ENCODE results near the gene MAPK9. TPM values are rescaled to one million over a fixed set of nuclear protein-coding genes. Genes with fewer than 3 reads are reported as not detected.

The MAPK9 gene
- total and polyA plus RNA-seq, 9 of the 15 experiments (the other 6 are each of a cell fraction or from before 2014, with no cell fraction given) = 4.8 to 58.0 (median 29.9) TPM

DNA sequence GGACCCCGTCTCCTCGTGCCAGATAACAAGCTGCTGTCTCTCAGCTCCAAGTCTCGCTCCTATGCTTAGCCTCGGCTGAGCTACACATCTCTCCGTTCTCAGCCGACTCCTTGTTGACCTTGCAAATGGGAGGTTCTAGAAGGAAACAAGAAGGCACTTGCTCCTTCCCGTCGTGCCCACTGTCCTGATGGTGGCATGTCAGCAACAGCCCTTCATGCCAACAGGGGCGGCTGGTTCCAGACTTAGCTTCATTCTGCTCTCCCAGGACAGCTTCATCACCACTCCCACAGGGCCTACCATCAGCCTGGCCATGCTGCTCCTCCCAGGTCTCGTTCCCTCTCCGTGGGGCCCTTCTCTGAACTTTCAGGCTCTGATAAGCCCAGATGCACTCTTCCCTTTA is 69.8 kb downstream of the MAPK9 start (continued):
- TF ChIP-seq, protein P1, sequence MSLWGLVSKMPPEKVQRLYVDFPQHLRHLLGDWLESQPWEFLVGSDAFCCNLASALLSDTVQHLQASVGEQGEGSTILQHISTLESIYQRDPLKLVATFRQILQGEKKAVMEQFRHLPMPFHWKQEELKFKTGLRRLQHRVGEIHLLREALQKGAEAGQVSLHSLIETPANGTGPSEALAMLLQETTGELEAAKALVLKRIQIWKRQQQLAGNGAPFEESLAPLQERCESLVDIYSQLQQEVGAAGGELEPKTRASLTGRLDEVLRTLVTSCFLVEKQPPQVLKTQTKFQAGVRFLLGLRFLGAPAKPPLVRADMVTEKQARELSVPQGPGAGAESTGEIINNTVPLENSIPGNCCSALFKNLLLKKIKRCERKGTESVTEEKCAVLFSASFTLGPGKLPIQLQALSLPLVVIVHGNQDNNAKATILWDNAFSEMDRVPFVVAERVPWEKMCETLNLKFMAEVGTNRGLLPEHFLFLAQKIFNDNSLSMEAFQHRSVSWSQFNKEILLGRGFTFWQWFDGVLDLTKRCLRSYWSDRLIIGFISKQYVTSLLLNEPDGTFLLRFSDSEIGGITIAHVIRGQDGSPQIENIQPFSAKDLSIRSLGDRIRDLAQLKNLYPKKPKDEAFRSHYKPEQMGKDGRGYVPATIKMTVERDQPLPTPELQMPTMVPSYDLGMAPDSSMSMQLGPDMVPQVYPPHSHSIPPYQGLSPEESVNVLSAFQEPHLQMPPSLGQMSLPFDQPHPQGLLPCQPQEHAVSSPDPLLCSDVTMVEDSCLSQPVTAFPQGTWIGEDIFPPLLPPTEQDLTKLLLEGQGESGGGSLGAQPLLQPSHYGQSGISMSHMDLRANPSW (CRISPR knock-in tag; IDR thresholded peaks at IDR 0.05) = no peak
- no peak for TF ChIP-seq SMAD1 (IDR thresholded peaks at IDR 0.05; ENCODE audit: low read depth, low read length, partially characterized antibody)
- TF ChIP-seq, protein P2, sequence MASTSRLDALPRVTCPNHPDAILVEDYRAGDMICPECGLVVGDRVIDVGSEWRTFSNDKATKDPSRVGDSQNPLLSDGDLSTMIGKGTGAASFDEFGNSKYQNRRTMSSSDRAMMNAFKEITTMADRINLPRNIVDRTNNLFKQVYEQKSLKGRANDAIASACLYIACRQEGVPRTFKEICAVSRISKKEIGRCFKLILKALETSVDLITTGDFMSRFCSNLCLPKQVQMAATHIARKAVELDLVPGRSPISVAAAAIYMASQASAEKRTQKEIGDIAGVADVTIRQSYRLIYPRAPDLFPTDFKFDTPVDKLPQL (IDR thresholded peaks at IDR 0.05; ENCODE audit: extremely low read depth, insufficient read length) = no peak
- TF ChIP-seq, protein P3, sequence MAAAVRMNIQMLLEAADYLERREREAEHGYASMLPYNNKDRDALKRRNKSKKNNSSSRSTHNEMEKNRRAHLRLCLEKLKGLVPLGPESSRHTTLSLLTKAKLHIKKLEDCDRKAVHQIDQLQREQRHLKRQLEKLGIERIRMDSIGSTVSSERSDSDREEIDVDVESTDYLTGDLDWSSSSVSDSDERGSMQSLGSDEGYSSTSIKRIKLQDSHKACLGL (CRISPR knock-in tag; IDR thresholded peaks at IDR 0.05; ENCODE audit: borderline replicate concordance, poor library complexity, severe bottlenecking) = no peak
- TF ChIP-seq XRCC3 (IDR thresholded peaks at IDR 0.05) = no peak
- TF ChIP-seq MBD2 (IDR thresholded peaks at IDR 0.05; ENCODE audit: borderline replicate concordance, low read depth) = no peak
- TF ChIP-seq SMAD2 (IDR thresholded peaks at IDR 0.05; ENCODE audit: low read depth, low read length) = no peak
- no peak for TF ChIP-seq DPF2 (IDR thresholded peaks at IDR 0.05)

All from K562 (cell line).